ENCODE results near the gene PAPSS1. TPM values are rescaled to one million over a fixed set of nuclear protein-coding genes. Genes with fewer than 3 reads are reported as not detected.

Gene PAPSS1
- total RNA-seq, 4 donors from 2014 or later, result 44.4 to 58.4 (median 52.0) TPM

GRCh38 chr4:107579099-107579498, 140.9 kb downstream of the PAPSS1 start:
- no peak for DNase-seq (ENCODE audit: low spot score in 2 of 2)
- H3K27ac ChIP-seq, result no peak overlapping the region
- H3K27me3 ChIP-seq, result no peaks in the 10 kb centered on the region
- H3K9me3 ChIP-seq, result peaks cover 4% of the 10 kb centered on the region
- no peaks in the 10 kb centered on the region for H3K4me1 ChIP-seq
- 97% methylated on average over 13 of the region's 13 CpGs for WGBS
- no peaks in the 10 kb centered on the region for H3K36me3 ChIP-seq
- no peak overlapping the region for H3K4me3 ChIP-seq
- TF ChIP-seq POLR2AphosphoS5 (IDR thresholded peaks at IDR 0.05), result no peak
- no peak for TF ChIP-seq POLR2A (IDR thresholded peaks at IDR 0.05)
- no peak for TF ChIP-seq CTCF (IDR thresholded peaks at IDR 0.05)
- TF ChIP-seq EP300 (IDR thresholded peaks at IDR 0.05), result no peak

DNA sequence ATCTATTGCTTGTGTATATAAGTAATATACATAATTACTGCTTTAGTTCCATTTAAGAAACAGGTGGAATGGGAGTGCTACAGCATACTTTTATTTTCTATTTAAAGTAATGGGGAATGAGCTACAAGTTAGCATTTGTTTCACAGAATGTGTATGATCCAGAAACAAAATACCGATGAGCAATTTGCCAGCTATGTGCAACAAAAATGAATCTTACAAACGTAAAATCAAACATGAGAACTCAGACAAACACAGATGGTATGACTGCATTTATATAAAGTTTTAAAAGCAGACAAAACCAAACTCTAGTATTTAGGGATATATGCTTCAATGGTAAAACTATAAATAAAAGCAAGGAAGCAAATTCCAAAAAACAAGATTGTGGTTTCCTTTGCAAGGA, 141.7 kb downstream of the PAPSS1 start:
- Histone ChIP-seq H3K36me3 (no peaks in the 10 kb centered on the region), H3K27me3 (no peaks in the 10 kb centered on the region), H3K9me3 (no peaks in the 10 kb centered on the region), H3K4me1 (no peaks in the 10 kb centered on the region), H3K4me3 (no peak overlapping the region), H3K27ac (no peak overlapping the region)
- WGBS, result 77% methylated on average over 2 of the region's 2 CpGs
- TF ChIP-seq EP300 (IDR thresholded peaks at IDR 0.05) (no peak), POLR2A (IDR thresholded peaks at IDR 0.05) (no peak)
- no peak for DNase-seq (ENCODE audit: low spot score in 2 of 2)

GRCh38 chr4:107577743-107578142, 142.3 kb downstream of the PAPSS1 start:
- no peaks in the 10 kb centered on the region for H3K27me3 ChIP-seq
- TF ChIP-seq EP300 (IDR thresholded peaks at IDR 0.05) (no peak), CTCF (IDR thresholded peaks at IDR 0.05) (no peak), POLR2AphosphoS5 (IDR thresholded peaks at IDR 0.05) (no peak), POLR2A (IDR thresholded peaks at IDR 0.05) (no peak)
- 59% methylated on average over 3 of the region's 3 CpGs for WGBS
- H3K4me3 ChIP-seq, result no peak overlapping the region
- no peak overlapping the region for H3K27ac ChIP-seq
- no peak for DNase-seq (ENCODE audit: low spot score in 2 of 2)
- no peaks in the 10 kb centered on the region for H3K36me3 ChIP-seq
- no peaks in the 10 kb centered on the region for H3K9me3 ChIP-seq
- H3K4me1 ChIP-seq, result no peaks in the 10 kb centered on the region

DNA sequence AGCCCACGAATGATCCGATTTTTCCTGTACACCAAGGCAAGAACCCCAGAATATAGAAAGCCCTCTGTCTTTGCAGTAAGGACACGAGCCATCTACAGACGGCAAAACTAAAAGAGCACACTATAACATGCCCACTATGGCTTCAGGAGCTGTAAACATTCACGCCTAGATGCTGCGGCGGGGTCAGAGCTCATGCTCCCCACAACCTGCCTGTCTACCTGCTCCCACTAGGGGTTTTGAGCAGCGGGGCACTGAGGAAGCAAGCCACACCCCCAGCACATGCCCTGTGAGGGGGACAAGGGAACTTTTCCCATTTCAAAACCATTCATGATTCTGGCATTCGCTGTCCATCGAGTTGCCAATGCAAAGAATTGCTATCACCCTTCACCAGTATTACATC, 144.8 kb downstream of the PAPSS1 start:
- Histone ChIP-seq H3K27ac (no peak overlapping the region), H3K4me3 (no peak overlapping the region), H3K4me1 (no peaks in the 10 kb centered on the region), H3K36me3 (no peaks in the 10 kb centered on the region), H3K27me3 (no peaks in the 10 kb centered on the region), H3K9me3 (no peaks in the 10 kb centered on the region)
- WGBS, result 94% methylated on average over 10 of the region's 10 CpGs
- no peak for DNase-seq (ENCODE audit: low spot score in 2 of 2)
- TF ChIP-seq EP300 (IDR thresholded peaks at IDR 0.05), result no peak
- no peak for TF ChIP-seq CTCF (IDR thresholded peaks at IDR 0.05)
- no peak for TF ChIP-seq POLR2AphosphoS5 (IDR thresholded peaks at IDR 0.05)
- TF ChIP-seq POLR2A (IDR thresholded peaks at IDR 0.05), result no peak

GRCh38 chr4:107572281-107572680, 147.8 kb downstream of the PAPSS1 start:
- TF ChIP-seq EP300 (IDR thresholded peaks at IDR 0.05) (no peak), CTCF (IDR thresholded peaks at IDR 0.05) (no peak), POLR2A (IDR thresholded peaks at IDR 0.05) (no peak), POLR2AphosphoS5 (IDR thresholded peaks at IDR 0.05) (no peak)
- no peak for DNase-seq (ENCODE audit: low spot score in 2 of 2)
- Histone ChIP-seq H3K9me3 (no peaks in the 10 kb centered on the region), H3K27ac (no peak overlapping the region), H3K4me3 (no peak overlapping the region), H3K36me3 (no peaks in the 10 kb centered on the region), H3K4me1 (no peaks in the 10 kb centered on the region), H3K27me3 (no peaks in the 10 kb centered on the region)
- 78% methylated on average over 2 of the region's 2 CpGs for WGBS

GRCh38 chr4:107570952-107571351, 149.1 kb downstream of the PAPSS1 start:
- TF ChIP-seq POLR2AphosphoS5 (IDR thresholded peaks at IDR 0.05) (no peak), EP300 (IDR thresholded peaks at IDR 0.05) (no peak)

More at GRCh38 chr4:107570952-107571351, 149.1 kb downstream of the PAPSS1 start:
- Histone ChIP-seq H3K27me3 (no peaks in the 10 kb centered on the region), H3K27ac (no peak overlapping the region), H3K9me3 (no peaks in the 10 kb centered on the region), H3K4me1 (no peaks in the 10 kb centered on the region), H3K4me3 (no peak overlapping the region), H3K36me3 (no peaks in the 10 kb centered on the region)
- no peak for DNase-seq (ENCODE audit: low spot score in 2 of 2)
- WGBS, result 43% methylated on average over 2 of the region's 2 CpGs
